SK-N-SH (cell line): ENCODE measurements around the gene MRPS27. TPM values are rescaled to one million over a fixed set of nuclear protein-coding genes. Genes with fewer than 3 reads are reported as not detected.

Experiments used
- CTCF ChIA-PET: fragments of 300-600, 350-600 bp; formaldehyde crosslinking; extraction: SDS; loops from one replicate; lab custom pipeline; 2021; lab: Yijun Ruan, JAX
- POLR2A ChIA-PET: fragments of 350-600 bp; sonication (Branson Sonifier 250); formaldehyde crosslinking; extraction: SDS; loops from one replicate; lab custom pipeline; 2020; ENCODE audit warnings: antibody characterized with exemption, inconsistent platforms; lab: Yijun Ruan, JAX
- DNase-seq: peaks from one replicate; pipeline ENCODE4 v3.0.0; 2012
- H2AFZ ChIP-seq: fragments of 200-600 bp; sonication (generic); 2 replicates; pipeline ENCODE4 v1.8.1; 2016; ENCODE audit warnings: antibody characterized with exemption, mild to moderate bottlenecking, low read depth
- H3F3A ChIP-seq: fragments of 200-600 bp; sonication (generic); replicated peaks from 2 replicates; pipeline ENCODE3; 2016; ENCODE audit warnings: antibody characterized with exemption, mild to moderate bottlenecking; ENCODE audit not compliant: insufficient read depth
- H3K27ac ChIP-seq, 2 experiments: fragments of 200-500 bp in 1 of 2; fragments of 200-600 bp in 1 of 2; sonication (Bioruptor generic) in 1 of 2; sonication (generic), shearing (Covaris generic) in 1 of 2; 2 replicates each; pipeline versions ENCODE4 v1.5.1 to v1.6.1; 2014 to 2016; ENCODE audit warnings: low read depth in 2 of 2, inconsistent platforms in 1 of 2, low read length in 1 of 2, mild to moderate bottlenecking in 1 of 2, mixed read lengths in 1 of 2
- H3K27me3 ChIP-seq: fragments of 200-600 bp; sonication (generic), shearing (Covaris generic); 2 replicates; pipeline ENCODE4 v1.6.1; 2016; ENCODE audit warnings: mixed run types; ENCODE audit not compliant: insufficient read depth
- H3K36me3 ChIP-seq, 2 experiments: fragments of 200-500 bp in 1 of 2; fragments of 200-600 bp in 1 of 2; sonication (Bioruptor generic) in 1 of 2; sonication (generic) in 1 of 2; replicated peaks in 1 of 2; 2 replicates each; pipeline versions ENCODE3 to v1.5.1; 2014 to 2016; ENCODE audit warnings: low read length in 1 of 2, mild to moderate bottlenecking in 1 of 2; ENCODE audit not compliant: insufficient read depth in 2 of 2, control insufficient read depth in 1 of 2
- H3K4me1 ChIP-seq, 2 experiments: fragments of 200-500 bp in 1 of 2; fragments of 200-600 bp in 1 of 2; sonication (Bioruptor generic) in 1 of 2; sonication (generic), shearing (Covaris generic) in 1 of 2; 2 replicates each; pipeline versions ENCODE4 v1.5.1 to v1.6.1; 2014 to 2016; ENCODE audit warnings: low read depth in 1 of 2, low read length in 1 of 2, mixed run types in 1 of 2; ENCODE audit not compliant: insufficient read depth in 2 of 2, control insufficient read depth in 1 of 2
- H3K4me2 ChIP-seq: fragments of 200-600 bp; sonication (generic), shearing (Covaris generic); 2 replicates; pipeline ENCODE4 v1.6.1; 2017; ENCODE audit warnings: mixed run types
- H3K4me3 ChIP-seq, 2 experiments: fragments of 200-500 bp in 1 of 2; fragments of 200-600 bp in 1 of 2; sonication (Bioruptor generic) in 1 of 2; sonication (generic), shearing (Covaris generic) in 1 of 2; 2 replicates each; pipeline versions ENCODE4 v1.5.1 to v1.8.1; 2014 to 2016; ENCODE audit warnings: low read depth in 2 of 2, inconsistent platforms in 1 of 2, low read length in 1 of 2, mild to moderate bottlenecking in 1 of 2, mixed read lengths in 1 of 2, moderate library complexity in 1 of 2
- H3K79me2 ChIP-seq: fragments of 200-600 bp; sonication (generic); 2 replicates; pipeline ENCODE4 v1.8.1; 2017; ENCODE audit warnings: mild to moderate bottlenecking; ENCODE audit not compliant: insufficient read depth
- H3K9ac ChIP-seq: fragments of 200-600 bp; sonication (generic); 2 replicates; pipeline ENCODE4 v1.6.1; 2017; ENCODE audit warnings: mixed run types
- H3K9me2 ChIP-seq: fragments of 200-600 bp; sonication (generic); 2 replicates; pipeline ENCODE4 v1.6.1; 2017; ENCODE audit warnings: mixed run types
- H3K9me3 ChIP-seq: fragments of 200-600 bp; sonication (generic); 2 replicates; pipeline ENCODE4 v1.6.1; 2017; ENCODE audit warnings: mixed run types, mild to moderate bottlenecking, moderate library complexity
- H4K20me1 ChIP-seq: fragments of 200-600 bp; sonication (generic); 2 replicates; pipeline ENCODE4 v1.6.1; 2017; ENCODE audit warnings: mild to moderate bottlenecking, mixed run types; ENCODE audit not compliant: insufficient read depth
- EP300 ChIP-seq, 2 experiments: IDR thresholded peaks; 2 replicates each; pipeline versions ENCODE4 v1.4.0 to v1.6.1; 2012; ENCODE audit warnings: borderline replicate concordance in 1 of 2, low read depth in 1 of 2, low read length in 1 of 2
- GABPA ChIP-seq: IDR thresholded peaks from 2 replicates; pipeline ENCODE4 v1.4.0; 2012; ENCODE audit warnings: low read depth, mild to moderate bottlenecking
- GATA2 ChIP-seq: sonication (generic); formaldehyde crosslinking; IDR thresholded peaks from 2 replicates; pipeline ENCODE4 v1.5.0; 2020; ENCODE audit warnings: mild to moderate bottlenecking, missing genetic modification reagents
- MEF2A ChIP-seq: IDR thresholded peaks from 2 replicates; pipeline ENCODE4 v1.4.0; 2012; ENCODE audit warnings: low read depth, borderline replicate concordance
- MXI1 ChIP-seq: IDR thresholded peaks from 2 replicates; pipeline ENCODE4 v1.6.1; 2012; ENCODE audit warnings: mild to moderate bottlenecking, low read depth, low read length, improper control_type of control experiment
- NFIC ChIP-seq: IDR thresholded peaks from 2 replicates; pipeline ENCODE4 v1.4.0; 2012; ENCODE audit warnings: borderline replicate concordance
- POLR2AphosphoS5 ChIP-seq: IDR thresholded peaks from 2 replicates; pipeline ENCODE4 v1.6.1; 2012; ENCODE audit warnings: low read depth, low read length
- RCOR1 ChIP-seq: fragments of 150-350 bp; IDR thresholded peaks from 2 replicates; pipeline ENCODE4 v1.6.1; 2017; ENCODE audit warnings: antibody characterized with exemption, low read length
- RXRA ChIP-seq: IDR thresholded peaks from 2 replicates; pipeline ENCODE4 v1.4.0; 2012; ENCODE audit warnings: low read depth, mild to moderate bottlenecking, borderline replicate concordance
- TAF1 ChIP-seq: IDR thresholded peaks from 2 replicates; pipeline ENCODE4 v1.6.1; 2012; ENCODE audit warnings: low read depth, mild to moderate bottlenecking, low read length, moderate library complexity, borderline replicate concordance
- YY1 ChIP-seq: IDR thresholded peaks from 2 replicates; pipeline ENCODE4 v1.4.0; 2012; ENCODE audit warnings: low read depth, mild to moderate bottlenecking
- WGBS: methylation state at CpG from one replicate; pipeline ENCODE4 v1.1.6; 2017; ENCODE audit warnings: low lambda C conversion rate; 5-methylcytosine and 5-hydroxymethylcytosine counted together
- polyA plus RNA-seq, 3 experiments: library from polyadenylated mRNA; depleted of rRNA; stranded (reverse); fragments of >200 nt; gene quantifications; 2 replicates each; pipeline ENCODE4 v1.2.3, GENCODE V29; 2012
- TF ChIP-seq, protein P1 (sequence below): IDR thresholded peaks from 2 replicates; pipeline ENCODE4 v1.4.0; 2012; ENCODE audit warnings: low read depth, borderline replicate concordance
- TF ChIP-seq, protein P2 (sequence below): IDR thresholded peaks from 2 replicates; pipeline ENCODE4 v1.4.0; 2012; ENCODE audit warnings: low read depth

MRPS27 gene
- polyA plus RNA-seq, 1 of the 3 experiments (the other 2 are of a cell fraction), result 37.5 TPM

DNA sequence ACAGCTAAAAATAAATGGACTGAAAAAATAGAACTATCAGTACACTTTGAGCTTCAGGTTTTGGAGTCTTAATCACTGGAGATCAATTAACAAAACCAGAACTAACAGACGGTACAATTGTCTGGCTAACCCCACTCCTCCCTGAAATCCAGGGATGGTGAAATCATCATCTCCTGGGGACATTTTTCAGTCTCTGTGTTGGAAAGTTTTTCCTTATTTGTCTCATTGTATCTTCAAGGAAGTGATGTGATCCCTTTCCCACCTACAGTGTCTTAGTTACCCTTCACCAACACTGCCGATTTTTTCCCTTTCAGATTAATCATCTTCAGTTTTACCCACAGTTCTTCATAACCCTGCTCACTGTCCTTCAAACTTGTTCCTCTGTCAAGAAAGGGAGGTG, 130.9 kb downstream of the MRPS27 start:
- no peak overlapping the region for H3K9ac ChIP-seq
- H3F3A ChIP-seq, result peaks cover 62% of the 10 kb centered on the region
- peaks cover 99 to 100% of the 10 kb centered on the region in 2 experiments for H3K36me3 ChIP-seq
- no peak overlapping the region for H2AFZ ChIP-seq
- H3K4me2 ChIP-seq, result no peak overlapping the region
- CTCF ChIA-PET, result no interaction called here
- POLR2A ChIA-PET, result no interaction called here
- TF ChIP-seq RCOR1, result no peak
- TF ChIP-seq, protein P1, sequence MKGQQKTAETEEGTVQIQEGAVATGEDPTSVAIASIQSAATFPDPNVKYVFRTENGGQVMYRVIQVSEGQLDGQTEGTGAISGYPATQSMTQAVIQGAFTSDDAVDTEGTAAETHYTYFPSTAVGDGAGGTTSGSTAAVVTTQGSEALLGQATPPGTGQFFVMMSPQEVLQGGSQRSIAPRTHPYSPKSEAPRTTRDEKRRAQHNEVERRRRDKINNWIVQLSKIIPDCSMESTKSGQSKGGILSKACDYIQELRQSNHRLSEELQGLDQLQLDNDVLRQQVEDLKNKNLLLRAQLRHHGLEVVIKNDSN, result no peak
- no peak for TF ChIP-seq MEF2A
- TF ChIP-seq POLR2AphosphoS5, result no peak
- TF ChIP-seq GABPA, result no peak
- no peak for TF ChIP-seq TAF1
- TF ChIP-seq, protein P2, sequence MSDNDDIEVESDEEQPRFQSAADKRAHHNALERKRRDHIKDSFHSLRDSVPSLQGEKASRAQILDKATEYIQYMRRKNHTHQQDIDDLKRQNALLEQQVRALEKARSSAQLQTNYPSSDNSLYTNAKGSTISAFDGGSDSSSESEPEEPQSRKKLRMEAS, result no peak
- TF ChIP-seq YY1, result no peak
- 95% methylated on average over 2 of the region's 2 CpGs for WGBS
- peaks cover 98% of the 10 kb centered on the region for H4K20me1 ChIP-seq
- no peak overlapping the region for H3K4me3 ChIP-seq
- no peaks in the 10 kb centered on the region for H3K9me2 ChIP-seq
- peaks cover 99% of the 10 kb centered on the region for H3K79me2 ChIP-seq
- no peaks in the 10 kb centered on the region for H3K9me3 ChIP-seq
- H3K27me3 ChIP-seq, result no peaks in the 10 kb centered on the region
- H3K27ac ChIP-seq, result peak overlapping the region in 1 of 2 experiments; percentile 86; a peak in 2 of 4 replicates
- no peak for DNase-seq
- peaks cover 7 to 35% of the 10 kb centered on the region in 2 experiments; a peak in 3 of 4 replicates for H3K4me1 ChIP-seq

GRCh38 chr5:72188166-72188565, 131.9 kb downstream of the MRPS27 start:
- POLR2A ChIA-PET, result no interaction called here
- Histone ChIP-seq H3K27ac (peak overlapping the region in 1 of 2 experiments; percentile 86; a peak in 3 of 4 replicates), H3K36me3 (peaks cover 98% of the 10 kb centered on the region in 2 experiments)

More at GRCh38 chr5:72188166-72188565, 131.9 kb downstream of the MRPS27 start:
- Histone ChIP-seq H3K4me3 (no peak overlapping the region; a peak in 1 of 4 replicates), H3K79me2 (peaks cover 99% of the 10 kb centered on the region), H2AFZ (no peak overlapping the region), H3K9me3 (no peaks in the 10 kb centered on the region), H3K27me3 (no peaks in the 10 kb centered on the region), H3K9ac (no peak overlapping the region), H3K9me2 (no peaks in the 10 kb centered on the region), H4K20me1 (peaks cover 98% of the 10 kb centered on the region), H3K4me1 (peaks cover 7 to 37% of the 10 kb centered on the region in 2 experiments; a peak in 3 of 4 replicates), H3K4me2 (no peak overlapping the region), H3F3A (peaks cover 54% of the 10 kb centered on the region)
- no peak for DNase-seq
- 98% methylated on average over 2 of the region's 2 CpGs for WGBS
- TF ChIP-seq POLR2AphosphoS5 (no peak), NFIC (no peak), EP300 (IDR thresholded peaks at IDR 0.05; ENCODE audit: borderline replicate concordance in 1 of 2, low read depth in 1 of 2, low read length in 1 of 2) (no peak), RCOR1 (no peak), MXI1 (no peak), GATA2 (CRISPR knock-in tag) (no peak), RXRA (no peak)
- TF ChIP-seq, protein P1, result no peak
- TF ChIP-seq, protein P2, result no peak
- CTCF ChIA-PET, result interaction anchor here (0.5 kb wide), 1 partner anchor 33 kb away, joined by 3 read pairs; no protein-coding TSS in a partner anchor
